ENCODE results near the gene ENOX1.

Gene ENOX1

DNA sequence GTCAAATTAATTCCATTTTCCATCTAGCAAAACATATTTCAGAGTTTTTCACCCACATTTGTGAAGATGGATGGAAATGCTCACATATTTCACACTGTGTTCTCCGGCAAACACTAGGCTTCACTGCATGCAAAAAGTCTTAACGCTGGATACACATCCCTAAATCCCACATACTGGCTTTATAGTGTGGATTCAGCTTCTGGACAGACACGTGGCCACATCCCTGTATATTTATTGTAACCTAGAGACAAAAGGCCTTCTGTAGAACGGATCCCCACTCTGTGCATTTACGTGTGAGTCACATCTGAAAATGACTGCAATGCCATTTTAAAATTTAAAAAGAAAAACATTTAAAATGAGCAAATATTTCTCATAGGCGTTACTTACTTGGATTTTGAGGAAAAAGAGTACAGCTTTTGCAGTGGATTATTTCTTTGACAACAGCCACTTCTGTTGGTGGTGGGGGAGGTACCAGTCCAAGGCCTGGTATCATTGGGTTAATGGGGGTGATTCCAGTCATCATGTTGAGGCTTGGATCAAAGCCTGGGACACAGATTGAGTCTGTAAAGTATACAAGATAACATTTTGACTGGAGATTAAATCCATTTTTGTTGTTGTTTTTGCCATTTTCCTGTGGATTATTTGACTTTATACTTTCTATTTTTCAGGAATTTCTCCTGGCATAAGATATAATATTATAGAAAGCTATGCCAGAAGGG lies 425.7 kb downstream of the ENOX1 start:
- Histone ChIP-seq H3K9me3 (ENCODE audit: control extremely low read depth in 1 of 5, control insufficient read depth in 4 of 5, insufficient read depth in 2 of 5, low read depth in 1 of 5, low read length in 4 of 5) (no peaks in the 10 kb centered on the region), H3K4me1 (ENCODE audit: control extremely low read depth in 1 of 4, control insufficient read depth in 4 of 4, insufficient read depth in 4 of 4, low read length in 3 of 4) (peaks cover 9 to 34% (median 22%) of the 10 kb centered on the region in 4 experiments), H3K27me3 (replicated peaks in 2 of 5; ENCODE audit: control insufficient read depth in 4 of 5, insufficient read depth in 5 of 5, low read length in 4 of 5) (no peaks in the 10 kb centered on the region), H3K4me3 (ENCODE audit: control insufficient read depth in 1 of 7, extremely low read depth in 1 of 7, insufficient read depth in 4 of 7, low read depth in 2 of 7, low read length in 6 of 7) (no peak overlapping the region), H3K27ac (ENCODE audit: insufficient read depth in 1 of 2, low read depth in 1 of 2, low read length in 2 of 2, poor library complexity in 1 of 2, severe bottlenecking in 2 of 2) (no peak overlapping the region), H3K36me3 (ENCODE audit: control insufficient read depth in 4 of 4, insufficient read depth in 4 of 4, low read length in 3 of 4) (no peaks in the 10 kb centered on the region)
- no peak for DNase-seq
- ChIA-PET POLR2A (no interaction called here), CTCF (interaction anchor here (0.6 kb wide), 1 partner anchor 150 kb away, joined by 3 read pairs; no protein-coding TSS in a partner anchor)
- 90% methylated on average over 4 of the region's 6 CpGs for WGBS (ENCODE audit: insufficient coverage)

DNA sequence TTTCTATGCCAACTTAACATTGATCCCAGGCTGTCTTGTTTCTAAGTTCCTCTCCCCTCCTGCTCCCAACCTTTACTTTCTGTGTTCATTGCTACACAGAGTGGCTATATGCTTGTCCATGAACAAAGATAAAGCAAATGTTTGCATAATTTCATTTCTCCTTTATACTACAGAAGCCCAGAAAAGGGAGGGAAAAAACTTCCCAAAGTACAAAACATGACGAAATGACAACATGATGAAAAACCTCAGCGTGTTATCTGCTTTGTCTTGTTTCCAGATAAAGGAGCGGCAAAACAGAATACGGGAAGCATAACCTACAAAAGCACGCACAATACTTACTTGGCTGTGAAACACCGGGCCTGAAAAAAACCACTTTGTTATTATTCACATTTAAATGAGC lies 426.6 kb downstream of the ENOX1 start:
- Histone ChIP-seq H3K9me3 (ENCODE audit: control extremely low read depth in 1 of 5, control insufficient read depth in 4 of 5, insufficient read depth in 2 of 5, low read depth in 1 of 5, low read length in 4 of 5) (no peaks in the 10 kb centered on the region), H3K27ac (ENCODE audit: insufficient read depth in 1 of 2, low read depth in 1 of 2, low read length in 2 of 2, poor library complexity in 1 of 2, severe bottlenecking in 2 of 2) (no peak overlapping the region), H3K27me3 (replicated peaks in 2 of 5; ENCODE audit: control insufficient read depth in 4 of 5, insufficient read depth in 5 of 5, low read length in 4 of 5) (no peaks in the 10 kb centered on the region), H3K4me3 (ENCODE audit: control insufficient read depth in 1 of 7, extremely low read depth in 1 of 7, insufficient read depth in 4 of 7, low read depth in 2 of 7, low read length in 6 of 7) (no peak overlapping the region), H3K36me3 (ENCODE audit: control insufficient read depth in 4 of 4, insufficient read depth in 4 of 4, low read length in 3 of 4) (no peaks in the 10 kb centered on the region), H3K4me1 (ENCODE audit: control extremely low read depth in 1 of 4, control insufficient read depth in 4 of 4, insufficient read depth in 4 of 4, low read length in 3 of 4) (peaks cover 9 to 34% (median 20%) of the 10 kb centered on the region in 4 experiments)
- ChIA-PET POLR2A (no interaction called here), CTCF (no interaction called here)
- 88% methylated on average over 3 of the region's 6 CpGs for WGBS (ENCODE audit: insufficient coverage)
- DNase-seq, result no peak

DNA sequence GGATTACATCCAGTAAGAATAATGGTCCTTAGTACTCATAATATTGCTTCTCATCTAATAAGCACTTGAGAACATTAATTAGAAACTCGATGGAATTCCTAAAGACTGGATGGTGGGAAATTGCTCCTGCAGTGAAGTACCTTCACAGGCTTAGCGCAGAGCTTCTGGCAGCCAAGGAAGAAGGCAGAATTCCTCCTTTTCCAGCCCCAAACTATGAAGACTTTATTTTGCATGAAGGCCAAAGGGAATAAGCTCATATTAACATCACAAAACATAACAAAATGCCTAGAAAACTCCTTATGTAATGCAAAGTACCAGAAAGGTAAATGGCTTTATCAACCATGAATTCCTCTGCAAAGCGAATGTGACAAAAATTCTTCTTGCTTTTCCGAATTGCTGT lies 427.2 kb downstream of the ENOX1 start:
- ChIA-PET CTCF (no interaction called here), POLR2A (no interaction called here)
- 94% methylated on average over 2 of the region's 4 CpGs for whole genome bisulfite sequencing (ENCODE audit: insufficient coverage)
- DNase-seq, result no peak
- no peaks in the 10 kb centered on the region for H3K9me3 ChIP-seq (ENCODE audit: control extremely low read depth in 1 of 5, control insufficient read depth in 4 of 5, insufficient read depth in 2 of 5, low read depth in 1 of 5, low read length in 4 of 5)
- no peaks in the 10 kb centered on the region for H3K27me3 ChIP-seq (replicated peaks in 2 of 5; ENCODE audit: control insufficient read depth in 4 of 5, insufficient read depth in 5 of 5, low read length in 4 of 5)
- no peak overlapping the region for H3K4me3 ChIP-seq (ENCODE audit: control insufficient read depth in 1 of 7, extremely low read depth in 1 of 7, insufficient read depth in 4 of 7, low read depth in 2 of 7, low read length in 6 of 7)
- H3K27ac ChIP-seq (ENCODE audit: insufficient read depth in 1 of 2, low read depth in 1 of 2, low read length in 2 of 2, poor library complexity in 1 of 2, severe bottlenecking in 2 of 2), result no peak overlapping the region
- H3K4me1 ChIP-seq (ENCODE audit: control extremely low read depth in 1 of 4, control insufficient read depth in 4 of 4, insufficient read depth in 4 of 4, low read length in 3 of 4), result peaks cover 7 to 33% (median 18%) of the 10 kb centered on the region in 4 experiments
- H3K36me3 ChIP-seq (ENCODE audit: control insufficient read depth in 4 of 4, insufficient read depth in 4 of 4, low read length in 3 of 4), result no peaks in the 10 kb centered on the region

DNA sequence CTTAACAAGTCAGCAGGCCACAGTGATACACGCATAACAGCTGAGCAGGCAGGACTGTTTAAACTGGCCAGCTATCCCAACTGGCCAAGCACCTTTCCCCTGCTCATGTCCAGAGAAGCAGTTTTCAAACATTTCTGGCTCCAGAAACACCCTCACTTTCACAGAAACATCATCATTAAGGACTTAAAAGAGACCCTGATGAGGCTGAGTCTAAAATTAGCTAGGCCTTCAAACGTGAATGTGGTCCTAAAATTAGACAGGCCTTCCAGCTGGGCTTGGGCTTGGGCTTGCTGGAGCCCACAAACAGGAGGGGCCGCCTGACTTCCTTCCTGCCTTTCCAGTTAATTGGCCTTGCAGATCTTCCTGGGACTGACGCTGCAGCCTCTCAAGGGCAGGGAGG lies 429.2 kb downstream of the ENOX1 start:
- Histone ChIP-seq H3K4me1 (ENCODE audit: control extremely low read depth in 1 of 4, control insufficient read depth in 4 of 4, insufficient read depth in 4 of 4, low read length in 3 of 4) (peaks cover 7 to 22% (median 17%) of the 10 kb centered on the region in 4 experiments), H3K36me3 (ENCODE audit: control insufficient read depth in 4 of 4, insufficient read depth in 4 of 4, low read length in 3 of 4) (no peaks in the 10 kb centered on the region), H3K4me3 (ENCODE audit: control insufficient read depth in 1 of 7, extremely low read depth in 1 of 7, insufficient read depth in 4 of 7, low read depth in 2 of 7, low read length in 6 of 7) (peak overlapping the region in 1 of 7 experiments; percentile 17), H3K27me3 (replicated peaks in 2 of 5; ENCODE audit: control insufficient read depth in 4 of 5, insufficient read depth in 5 of 5, low read length in 4 of 5) (no peaks in the 10 kb centered on the region), H3K9me3 (ENCODE audit: control extremely low read depth in 1 of 5, control insufficient read depth in 4 of 5, insufficient read depth in 2 of 5, low read depth in 1 of 5, low read length in 4 of 5) (no peaks in the 10 kb centered on the region), H3K27ac (ENCODE audit: insufficient read depth in 1 of 2, low read depth in 1 of 2, low read length in 2 of 2, poor library complexity in 1 of 2, severe bottlenecking in 2 of 2) (no peak overlapping the region)
- 30% methylated on average over 3 of the region's 4 CpGs for WGBS (ENCODE audit: insufficient coverage)
- POLR2A ChIA-PET, result interaction anchor here (0.6 kb wide), 1 partner anchor 93 kb away, joined by 3 read pairs; no protein-coding TSS in a partner anchor
- CTCF ChIA-PET, result interaction anchor here (1.0 to 1.3 kb wide), 2 partner anchors 12 to 447 kb away, joined by 3 to 4 read pairs; no protein-coding TSS in a partner anchor
- DNase-seq, result peak in 1 of 3 donors; percentile 17

DNA sequence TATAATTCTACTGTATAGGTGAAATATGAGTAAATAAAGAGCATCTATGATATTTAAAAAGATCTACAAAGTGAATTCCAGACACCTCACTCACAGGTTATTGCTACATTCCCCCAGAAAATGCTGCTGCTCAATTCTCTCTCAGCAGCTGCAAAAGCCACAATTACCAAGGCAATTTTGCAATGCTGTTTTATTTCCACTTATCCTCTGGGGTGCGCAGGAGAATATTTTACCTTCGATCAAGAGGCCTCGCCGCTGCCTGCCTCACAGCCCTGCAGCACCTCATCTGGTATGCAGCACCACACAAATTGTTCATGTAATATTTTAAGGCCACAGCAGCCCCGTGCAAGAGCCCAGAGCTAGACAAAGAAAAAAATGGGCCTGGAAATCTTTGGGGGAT lies 430.2 kb downstream of the ENOX1 start:
- Histone ChIP-seq H3K27me3 (replicated peaks in 2 of 5; ENCODE audit: control insufficient read depth in 4 of 5, insufficient read depth in 5 of 5, low read length in 4 of 5) (no peaks in the 10 kb centered on the region), H3K4me3 (ENCODE audit: control insufficient read depth in 1 of 7, extremely low read depth in 1 of 7, insufficient read depth in 4 of 7, low read depth in 2 of 7, low read length in 6 of 7) (no peak overlapping the region), H3K9me3 (ENCODE audit: control extremely low read depth in 1 of 5, control insufficient read depth in 4 of 5, insufficient read depth in 2 of 5, low read depth in 1 of 5, low read length in 4 of 5) (no peaks in the 10 kb centered on the region), H3K36me3 (ENCODE audit: control insufficient read depth in 4 of 4, insufficient read depth in 4 of 4, low read length in 3 of 4) (no peaks in the 10 kb centered on the region), H3K27ac (ENCODE audit: insufficient read depth in 1 of 2, low read depth in 1 of 2, low read length in 2 of 2, poor library complexity in 1 of 2, severe bottlenecking in 2 of 2) (no peak overlapping the region), H3K4me1 (ENCODE audit: control extremely low read depth in 1 of 4, control insufficient read depth in 4 of 4, insufficient read depth in 4 of 4, low read length in 3 of 4) (peaks cover 7 to 22% (median 17%) of the 10 kb centered on the region in 4 experiments)
- ChIA-PET POLR2A (no interaction called here), CTCF (interaction anchor here (1.2 to 1.7 kb wide), 3 partner anchors 8 to 448 kb away, joined by 3 to 4 read pairs (median 3); no protein-coding TSS in a partner anchor)
- 57% methylated on average over 1 of the region's 5 CpGs for WGBS (ENCODE audit: insufficient coverage)
- DNase-seq, result peak; percentile 29 to 64 (median 41)

DNA sequence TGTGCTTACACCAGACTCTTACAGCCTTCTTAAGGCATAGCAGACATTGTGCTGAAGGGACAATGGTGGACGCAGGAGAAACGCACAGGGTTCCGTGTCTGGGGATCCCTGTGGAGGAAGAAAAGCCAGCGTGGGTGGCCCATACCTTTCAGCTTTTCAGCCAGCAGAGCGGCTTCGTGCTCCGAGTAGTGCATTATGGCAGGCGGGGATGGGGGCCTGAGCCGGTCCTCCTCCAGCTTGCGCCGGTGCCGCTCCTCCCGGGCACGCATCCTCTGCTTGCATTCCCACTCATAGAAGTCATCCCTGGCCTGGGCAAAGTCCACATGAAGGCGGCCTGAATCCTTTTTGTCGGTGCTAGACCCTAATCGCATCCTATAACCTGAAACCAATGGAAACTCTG lies 431.0 kb downstream of the ENOX1 start:
- Histone ChIP-seq H3K4me3 (ENCODE audit: control insufficient read depth in 1 of 7, extremely low read depth in 1 of 7, insufficient read depth in 4 of 7, low read depth in 2 of 7, low read length in 6 of 7) (no peak overlapping the region), H3K27ac (ENCODE audit: insufficient read depth in 1 of 2, low read depth in 1 of 2, low read length in 2 of 2, poor library complexity in 1 of 2, severe bottlenecking in 2 of 2) (no peak overlapping the region), H3K27me3 (replicated peaks in 2 of 5; ENCODE audit: control insufficient read depth in 4 of 5, insufficient read depth in 5 of 5, low read length in 4 of 5) (no peaks in the 10 kb centered on the region), H3K4me1 (ENCODE audit: control extremely low read depth in 1 of 4, control insufficient read depth in 4 of 4, insufficient read depth in 4 of 4, low read length in 3 of 4) (peaks cover 7 to 22% (median 17%) of the 10 kb centered on the region in 4 experiments), H3K9me3 (ENCODE audit: control extremely low read depth in 1 of 5, control insufficient read depth in 4 of 5, insufficient read depth in 2 of 5, low read depth in 1 of 5, low read length in 4 of 5) (no peaks in the 10 kb centered on the region), H3K36me3 (ENCODE audit: control insufficient read depth in 4 of 4, insufficient read depth in 4 of 4, low read length in 3 of 4) (no peaks in the 10 kb centered on the region)
- WGBS (ENCODE audit: insufficient coverage), result 95% methylated on average over 17 of the region's 17 CpGs
- ChIA-PET CTCF (interaction anchor here (1.2 to 1.7 kb wide), 2 partner anchors 9 to 28 kb away, joined by 3 read pairs; no protein-coding TSS in a partner anchor), POLR2A (no interaction called here)
- no peak for DNase-seq

DNA sequence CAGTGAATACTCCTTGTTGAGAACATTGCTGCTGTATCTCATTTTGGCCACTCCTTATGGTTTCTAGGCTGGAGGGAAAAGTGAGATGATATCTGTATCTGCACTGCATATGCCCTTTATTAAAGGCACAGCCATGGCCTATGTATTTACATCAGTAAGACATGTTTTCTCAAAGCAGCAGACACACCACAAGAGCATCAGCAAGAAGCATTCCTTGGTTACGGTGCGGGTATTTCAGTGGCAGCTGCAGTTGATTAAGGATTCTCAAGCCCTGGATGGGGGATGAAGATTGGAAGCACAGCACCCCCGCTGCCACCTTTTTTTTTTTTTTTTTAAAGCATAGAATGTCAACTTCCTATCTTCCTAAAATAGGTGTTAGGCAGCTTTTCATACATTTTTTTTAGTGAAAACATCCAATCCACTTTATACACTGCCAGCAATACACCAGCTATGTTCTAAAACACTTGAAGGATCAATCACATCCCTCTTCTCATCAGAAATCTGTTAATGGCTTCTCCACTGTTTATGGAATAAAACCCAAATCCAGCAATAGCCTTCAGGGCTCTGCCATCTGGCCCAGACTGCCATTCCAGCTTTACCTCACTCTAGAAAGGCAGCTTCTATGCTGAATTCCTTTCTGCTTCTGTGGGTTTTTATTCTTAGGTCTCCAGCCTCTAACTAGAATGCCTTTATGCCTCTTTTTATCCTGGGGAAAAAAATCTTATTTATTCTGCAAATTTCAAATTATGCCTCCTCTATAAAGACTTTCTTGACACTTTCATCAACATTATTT lies 432.4 kb downstream of the ENOX1 start:
- no peaks in the 10 kb centered on the region for H3K36me3 ChIP-seq (ENCODE audit: control insufficient read depth in 4 of 4, insufficient read depth in 4 of 4, low read length in 3 of 4)
- no peak for DNase-seq
- H3K9me3 ChIP-seq (ENCODE audit: control extremely low read depth in 1 of 5, control insufficient read depth in 4 of 5, insufficient read depth in 2 of 5, low read depth in 1 of 5, low read length in 4 of 5), result no peaks in the 10 kb centered on the region
- H3K27me3 ChIP-seq (replicated peaks in 2 of 5; ENCODE audit: control insufficient read depth in 4 of 5, insufficient read depth in 5 of 5, low read length in 4 of 5), result no peaks in the 10 kb centered on the region
- CTCF ChIA-PET, result no interaction called here
- no peak overlapping the region for H3K27ac ChIP-seq (ENCODE audit: insufficient read depth in 1 of 2, low read depth in 1 of 2, low read length in 2 of 2, poor library complexity in 1 of 2, severe bottlenecking in 2 of 2)
- WGBS (ENCODE audit: insufficient coverage), result no CpG with 5 or more reads among the region's 3 CpGs
- POLR2A ChIA-PET, result interaction anchor here (0.6 to 0.7 kb wide), 4 partner anchors 23 to 1757 kb away, joined by 3 to 5 read pairs (median 4); no protein-coding TSS in a partner anchor
- no peak overlapping the region for H3K4me3 ChIP-seq (ENCODE audit: control insufficient read depth in 1 of 7, extremely low read depth in 1 of 7, insufficient read depth in 4 of 7, low read depth in 2 of 7, low read length in 6 of 7)
- peaks cover 7 to 22% (median 17%) of the 10 kb centered on the region in 4 experiments for H3K4me1 ChIP-seq (ENCODE audit: control extremely low read depth in 1 of 4, control insufficient read depth in 4 of 4, insufficient read depth in 4 of 4, low read length in 3 of 4)
